ENCODE measurements around the gene SH3TC2. TPM values are rescaled to one million over a fixed set of nuclear protein-coding genes. Genes with fewer than 3 reads are reported as not detected.

The SH3TC2 gene
- under 1 TPM in 3 of 4 donors, not detected in 1; 0.10 to 0.41 (median 0.20) TPM for total RNA-seq

GRCh38 chr5:149063017-149063687, at the start of gene SH3TC2:
SH3TC2 (minus strand) TSS chr5:149063062; CDS start chr5:149063022, 40 bp downstream.
- no peak for DNase-seq
- H3K9me3 ChIP-seq, result no peaks in the 10 kb centered on the region
- in situ Hi-C loops (cut with MboI; ENCODE audit: low sequenced_read_pairs in 4 of 4), result no loop called here
- TF ChIP-seq POLR2A (IDR thresholded peaks at IDR 0.05), result no peak
- TF ChIP-seq, protein P1, sequence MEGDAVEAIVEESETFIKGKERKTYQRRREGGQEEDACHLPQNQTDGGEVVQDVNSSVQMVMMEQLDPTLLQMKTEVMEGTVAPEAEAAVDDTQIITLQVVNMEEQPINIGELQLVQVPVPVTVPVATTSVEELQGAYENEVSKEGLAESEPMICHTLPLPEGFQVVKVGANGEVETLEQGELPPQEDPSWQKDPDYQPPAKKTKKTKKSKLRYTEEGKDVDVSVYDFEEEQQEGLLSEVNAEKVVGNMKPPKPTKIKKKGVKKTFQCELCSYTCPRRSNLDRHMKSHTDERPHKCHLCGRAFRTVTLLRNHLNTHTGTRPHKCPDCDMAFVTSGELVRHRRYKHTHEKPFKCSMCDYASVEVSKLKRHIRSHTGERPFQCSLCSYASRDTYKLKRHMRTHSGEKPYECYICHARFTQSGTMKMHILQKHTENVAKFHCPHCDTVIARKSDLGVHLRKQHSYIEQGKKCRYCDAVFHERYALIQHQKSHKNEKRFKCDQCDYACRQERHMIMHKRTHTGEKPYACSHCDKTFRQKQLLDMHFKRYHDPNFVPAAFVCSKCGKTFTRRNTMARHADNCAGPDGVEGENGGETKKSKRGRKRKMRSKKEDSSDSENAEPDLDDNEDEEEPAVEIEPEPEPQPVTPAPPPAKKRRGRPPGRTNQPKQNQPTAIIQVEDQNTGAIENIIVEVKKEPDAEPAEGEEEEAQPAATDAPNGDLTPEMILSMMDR (IDR thresholded peaks at IDR 0.05 in 4 of 5, conservative IDR thresholded peaks at IDR 0.05 in 1 of 5), result no peak
- no peaks in the 10 kb centered on the region for H3K36me3 ChIP-seq
- ATAC-seq, result no peak
- H3K4me1 ChIP-seq, result no peaks in the 10 kb centered on the region
- no peaks in the 10 kb centered on the region for H3K27me3 ChIP-seq
- intact Hi-C loops (cut with DNase I; ENCODE audit: low total_unique reads), result no loop called here
- no peak within 1 kb of the TSS for H3K4me3 ChIP-seq
- H3K27ac ChIP-seq, result peak within 1 kb of the TSS; percentile 12 to 61 (median 52)

- no peak for ATAC-seq
- peaks cover 0 to 4% of the 10 kb centered on the region in 2 donors for H3K4me1 ChIP-seq
- in situ Hi-C loops (cut with MboI; ENCODE audit: low sequenced_read_pairs in 4 of 4), result loop anchor here (5.0 to 25.0 kb wide), 5 partner anchors 373 to 923 kb away; no protein-coding TSS in a partner anchor
- no peaks in the 10 kb centered on the region for H3K27me3 ChIP-seq
- H3K9me3 ChIP-seq, result no peaks in the 10 kb centered on the region
- intact Hi-C loops (cut with DNase I; ENCODE audit: low total_unique reads), result loop anchor here (10.0 kb wide), 2 partner anchors 76 to 206 kb away; no protein-coding TSS in a partner anchor
- TF ChIP-seq, protein P1 (IDR thresholded peaks at IDR 0.05 in 4 of 5, conservative IDR thresholded peaks at IDR 0.05 in 1 of 5), result no peak
- TF ChIP-seq POLR2A (IDR thresholded peaks at IDR 0.05), result no peak
- DNase-seq, result no peak
- no peaks in the 10 kb centered on the region for H3K36me3 ChIP-seq
- H3K4me3 ChIP-seq, result no peak overlapping the region
- no peak overlapping the region for H3K27ac ChIP-seq
Observed at GRCh38 chr5:149110406-149110805, 47.5 kb upstream of the SH3TC2 start.

GRCh38 chr5:149108651-149109280, 45.9 kb upstream of the SH3TC2 start:
- H3K36me3 ChIP-seq, result no peaks in the 10 kb centered on the region
- no peaks in the 10 kb centered on the region for H3K27me3 ChIP-seq
- no peak for DNase-seq
- H3K4me3 ChIP-seq, result no peak overlapping the region
- H3K4me1 ChIP-seq, result no peaks in the 10 kb centered on the region
- H3K9me3 ChIP-seq, result no peaks in the 10 kb centered on the region
- no peak overlapping the region for H3K27ac ChIP-seq
- in situ Hi-C loops (cut with MboI; ENCODE audit: low sequenced_read_pairs in 4 of 4) (loop anchor here in 2 of 4 donors (25.0 kb wide), 2 partner anchors 671 to 921 kb away; no protein-coding TSS in a partner anchor), intact Hi-C loops (cut with DNase I; ENCODE audit: low total_unique reads) (no loop called here)
- TF ChIP-seq, protein P1 (IDR thresholded peaks at IDR 0.05 in 4 of 5, conservative IDR thresholded peaks at IDR 0.05 in 1 of 5), result no peak
- TF ChIP-seq POLR2A (IDR thresholded peaks at IDR 0.05), result no peak
- no peak for ATAC-seq

DNA sequence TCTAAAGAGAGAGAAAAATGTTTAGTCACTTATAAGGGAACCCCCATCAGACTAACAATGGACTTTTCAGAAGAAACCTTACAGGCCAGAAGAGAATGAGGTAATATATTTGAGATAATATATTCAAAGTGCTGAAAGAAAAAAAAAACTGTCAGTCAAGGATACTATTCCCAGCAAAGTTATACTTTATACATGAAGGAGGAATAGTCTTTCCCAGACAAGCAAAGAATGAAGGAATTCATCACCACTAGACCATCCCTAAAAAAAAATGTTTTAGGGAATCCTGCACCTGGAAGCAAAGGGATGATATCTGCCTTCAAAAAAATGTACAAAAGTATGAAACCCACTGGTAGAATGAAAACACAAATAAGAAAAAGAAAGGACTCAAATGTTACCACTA, 37.5 kb upstream of the SH3TC2 start:
- intact Hi-C loops (cut with DNase I; ENCODE audit: low total_unique reads) (no loop called here), in situ Hi-C loops (cut with MboI; ENCODE audit: low sequenced_read_pairs in 4 of 4) (loop anchor here in 2 of 4 donors (25.0 kb wide), 2 partner anchors 663 to 913 kb away; no protein-coding TSS in a partner anchor)
- H3K36me3 ChIP-seq, result no peaks in the 10 kb centered on the region
- H3K4me1 ChIP-seq, result no peaks in the 10 kb centered on the region
- H3K9me3 ChIP-seq, result peaks cover 0 to 7% (median 6%) of the 10 kb centered on the region in 3 donors
- no peak overlapping the region for H3K4me3 ChIP-seq
- DNase-seq (no peak), ATAC-seq (no peak)
- no peak overlapping the region for H3K27ac ChIP-seq
- peaks cover 0 to 3% (median 0%) of the 10 kb centered on the region in 3 donors for H3K27me3 ChIP-seq
- no peak for TF ChIP-seq POLR2A (IDR thresholded peaks at IDR 0.05)
- TF ChIP-seq, protein P1 (IDR thresholded peaks at IDR 0.05 in 4 of 5, conservative IDR thresholded peaks at IDR 0.05 in 1 of 5), result no peak
